Measurements from ENCODE around the gene PML.
"Not testable (repeated sequence)": the region's sequence is repeated elsewhere in the genome, so short reads cannot be mapped to it uniquely, and the experiment has no call there.

The PML gene

DNA sequence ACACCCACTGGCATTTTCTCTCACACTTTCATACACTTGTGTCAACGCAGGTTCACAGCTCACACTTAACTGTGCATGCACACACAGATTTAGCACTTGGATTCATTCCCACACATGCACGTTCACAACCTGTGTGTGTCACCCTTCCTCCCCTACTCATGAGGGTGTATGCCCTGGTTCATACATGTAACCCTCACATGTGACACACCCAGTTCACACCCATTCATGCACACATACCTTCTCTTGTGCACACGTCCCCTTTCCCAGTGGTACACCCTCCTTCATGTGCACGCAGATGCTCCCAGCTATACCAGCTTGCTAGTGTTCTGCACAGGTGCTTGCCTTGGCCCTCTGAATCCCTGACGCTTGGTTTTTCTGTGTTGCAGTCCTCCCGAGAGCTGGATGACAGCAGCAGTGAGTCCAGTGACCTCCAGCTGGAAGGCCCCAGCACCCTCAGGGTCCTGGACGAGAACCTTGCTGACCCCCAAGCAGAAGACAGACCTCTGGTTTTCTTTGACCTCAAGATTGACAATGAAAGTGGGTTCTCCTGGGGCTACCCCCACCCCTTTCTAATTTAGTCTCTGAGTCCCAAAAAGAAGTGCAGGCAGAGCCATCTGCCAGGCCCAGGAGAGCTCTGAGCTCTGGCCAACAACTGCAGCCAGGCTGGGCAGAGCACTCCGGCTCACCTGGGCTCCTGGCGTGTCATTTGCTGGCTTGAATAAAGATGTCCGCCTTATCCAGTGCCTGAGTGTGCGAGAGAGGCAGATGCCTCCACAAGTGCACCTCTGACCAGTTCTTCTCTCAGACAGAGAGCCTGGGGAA is 48.3 kb downstream of the PML start:
- DNase-seq = no peak

DNA sequence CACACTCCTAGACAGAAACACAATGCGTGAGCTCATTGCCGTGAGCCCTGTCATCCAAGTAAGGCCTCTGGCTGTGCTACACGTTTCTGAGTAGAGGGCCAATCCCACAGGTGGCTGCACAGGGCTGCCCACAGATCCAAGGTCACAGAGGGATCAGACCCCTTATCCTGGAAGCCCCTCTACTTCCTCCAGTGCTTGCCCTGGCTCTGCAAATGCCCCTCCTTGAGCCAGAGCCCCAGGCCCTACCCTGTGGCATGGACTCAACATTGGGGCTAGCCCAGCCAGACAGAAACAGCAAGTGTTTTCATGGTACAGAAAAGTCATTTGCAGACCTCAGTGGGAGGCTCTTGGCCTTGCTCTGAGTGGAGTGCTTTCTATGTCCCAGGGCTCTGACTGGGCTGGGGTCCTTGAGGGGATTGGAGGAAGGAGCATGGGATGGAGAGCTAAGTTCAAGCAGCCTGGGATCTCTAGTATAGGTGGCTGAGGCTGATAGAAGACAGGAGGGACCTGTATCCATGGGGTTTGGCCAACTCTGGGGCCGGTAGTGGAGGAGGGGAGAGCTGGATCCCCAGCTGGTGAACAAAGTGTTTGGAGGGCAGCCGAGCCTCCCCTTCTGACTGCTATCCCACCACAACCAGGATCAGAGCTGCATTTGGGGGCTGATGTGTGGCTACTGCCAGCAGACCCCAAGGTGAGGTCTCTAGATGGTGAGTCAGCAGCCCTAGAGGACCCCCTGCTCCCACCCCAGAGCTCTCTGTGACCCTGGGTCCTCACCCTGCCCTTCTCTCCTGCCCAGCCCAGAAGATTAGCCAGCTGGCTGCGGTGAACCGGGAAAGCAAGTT is 49.1 kb downstream of the PML start:
- DNase-seq = no peak

DNA sequence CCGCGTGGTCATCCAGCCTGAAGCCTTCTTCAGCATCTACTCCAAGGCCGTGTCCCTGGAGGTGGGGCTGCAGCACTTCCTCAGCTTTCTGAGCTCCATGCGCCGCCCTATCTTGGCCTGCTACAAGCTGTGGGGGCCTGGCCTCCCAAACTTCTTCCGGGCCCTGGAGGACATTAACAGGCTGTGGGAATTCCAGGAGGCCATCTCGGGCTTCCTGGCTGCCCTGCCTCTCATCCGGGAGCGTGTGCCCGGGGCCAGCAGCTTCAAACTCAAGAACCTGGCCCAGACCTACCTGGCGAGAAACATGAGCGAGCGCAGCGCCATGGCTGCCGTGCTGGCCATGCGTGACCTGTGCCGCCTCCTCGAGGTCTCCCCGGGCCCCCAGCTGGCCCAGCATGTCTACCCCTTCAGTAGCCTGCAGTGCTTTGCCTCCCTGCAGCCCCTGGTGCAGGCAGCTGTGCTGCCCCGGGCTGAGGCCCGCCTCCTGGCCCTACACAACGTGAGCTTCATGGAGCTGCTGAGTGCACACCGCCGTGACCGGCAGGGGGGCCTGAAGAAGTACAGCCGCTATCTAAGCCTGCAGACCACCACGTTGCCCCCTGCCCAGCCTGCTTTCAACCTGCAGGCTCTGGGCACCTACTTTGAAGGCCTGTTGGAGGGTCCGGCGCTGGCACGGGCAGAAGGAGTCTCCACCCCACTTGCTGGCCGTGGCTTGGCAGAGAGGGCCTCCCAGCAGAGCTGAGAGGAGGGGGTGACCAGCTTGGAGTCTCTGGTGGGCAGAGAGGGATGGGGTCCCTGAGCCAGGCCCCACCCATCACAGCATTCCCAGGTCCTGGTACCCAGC is 50.0 kb downstream of the PML start:
- DNase-seq = no peak

- no peak for DNase-seq
Measured at GRCh38 chr15:74045184-74045583, 50.7 kb downstream of the PML start.

DNA sequence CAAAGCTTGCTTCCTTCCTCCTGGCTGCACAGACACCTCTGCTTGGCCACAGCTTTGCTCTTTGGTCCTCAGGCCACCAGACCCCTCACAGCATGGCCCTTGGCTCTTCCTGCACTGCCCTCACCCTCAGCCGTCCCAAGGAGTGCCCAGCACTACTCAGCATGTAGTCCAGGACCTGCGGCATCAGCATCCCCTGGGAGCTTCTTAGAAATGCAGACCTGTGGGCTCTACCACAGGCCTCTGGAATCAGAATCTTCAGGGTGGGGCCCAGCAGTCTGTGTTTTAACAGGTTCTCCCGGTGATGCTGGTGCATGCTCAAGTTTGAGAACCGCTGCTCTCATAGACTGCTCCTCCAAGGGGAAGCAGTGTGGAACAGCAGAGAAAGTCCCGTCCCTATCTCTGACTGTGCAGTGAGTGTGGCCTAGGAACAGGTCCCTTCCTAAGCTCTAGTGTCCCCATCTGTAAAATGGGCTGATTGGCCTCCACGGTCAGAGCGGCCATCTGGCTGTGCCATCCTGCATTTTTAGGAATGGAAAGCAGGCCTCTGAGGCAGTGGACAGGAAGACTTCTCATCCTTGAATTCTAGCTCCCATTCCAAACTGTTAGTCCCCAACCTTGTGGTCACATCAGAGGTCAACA is 51.2 kb downstream of the PML start:
- DNase-seq = no peak

DNA sequence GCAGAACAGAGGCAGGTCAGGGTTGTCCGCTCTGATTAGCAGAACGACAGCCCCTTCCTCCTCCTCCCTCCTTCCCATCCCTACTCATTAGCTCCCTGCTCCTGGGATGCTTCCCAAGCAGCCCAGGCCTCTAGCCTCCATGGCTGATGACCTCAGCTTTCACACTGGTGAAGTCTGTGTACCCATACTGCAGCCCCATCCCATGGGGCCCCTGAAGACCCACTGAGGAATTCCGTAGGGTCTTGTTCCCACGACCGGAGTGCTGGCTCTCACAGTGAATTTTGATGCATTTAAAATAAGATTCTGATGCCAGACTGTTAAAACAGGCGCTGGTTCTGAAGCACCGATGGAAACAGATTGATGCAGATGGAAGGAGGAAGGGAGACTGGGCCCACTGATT is 51.8 kb downstream of the PML start:
- no peak for DNase-seq

- no peak for DNase-seq
Measured at GRCh38 chr15:74050127-74050526, 55.6 kb downstream of the PML start.

GRCh38 chr15:74050556-74051234 is 56.2 kb downstream of the PML start:
- no peak for DNase-seq

GRCh38 chr15:74052271-74053260 is 58.0 kb downstream of the PML start:
- not testable (repeated sequence) for DNase-seq

DNA sequence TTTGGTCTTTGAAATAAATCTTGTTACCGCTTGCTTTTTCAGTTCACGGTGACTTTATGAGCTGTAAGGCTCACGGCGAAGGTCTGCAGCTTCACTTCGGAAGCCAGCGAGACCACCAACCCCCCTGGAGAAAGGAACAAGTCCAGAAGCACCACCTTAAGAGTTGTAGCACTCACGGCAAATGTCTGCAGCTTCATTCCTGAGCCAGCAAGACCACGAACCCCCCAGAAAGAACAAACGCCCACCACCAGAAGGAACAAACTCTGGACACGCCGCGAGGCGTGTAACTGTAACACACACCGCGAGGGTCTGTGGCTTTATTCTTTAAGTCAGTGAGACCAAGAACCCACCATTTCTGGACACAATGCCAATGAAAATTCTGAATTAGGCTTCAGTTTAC is 59.0 kb downstream of the PML start:
- no peak for DNase-seq

GRCh38 chr15:74053941-74054529 is 59.5 kb downstream of the PML start:
- peak; percentile 62 to 66 for DNase-seq

GRCh38 chr15:74055804-74056203 is 61.3 kb downstream of the PML start:
- no peak for DNase-seq

DNA sequence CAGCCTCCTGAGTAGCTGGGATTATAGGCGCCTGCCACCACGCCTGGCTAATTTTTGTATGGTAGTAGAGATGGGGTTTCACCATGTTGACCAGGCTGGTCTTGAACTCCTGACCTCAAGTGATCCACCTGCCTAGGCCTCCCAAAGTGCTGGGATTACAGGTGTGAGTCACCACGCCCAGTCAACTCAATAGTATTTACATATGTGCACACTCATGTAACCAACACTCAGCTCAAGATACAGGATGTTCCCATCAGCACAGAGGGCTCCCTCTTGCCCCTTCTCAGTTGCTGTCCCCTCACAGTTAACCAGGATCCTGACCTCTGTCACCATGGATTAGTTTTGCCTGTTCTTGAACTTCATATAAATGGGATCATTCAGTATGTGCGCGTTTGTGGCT is 61.8 kb downstream of the PML start:
- DNase-seq = not testable (repeated sequence)

DNA sequence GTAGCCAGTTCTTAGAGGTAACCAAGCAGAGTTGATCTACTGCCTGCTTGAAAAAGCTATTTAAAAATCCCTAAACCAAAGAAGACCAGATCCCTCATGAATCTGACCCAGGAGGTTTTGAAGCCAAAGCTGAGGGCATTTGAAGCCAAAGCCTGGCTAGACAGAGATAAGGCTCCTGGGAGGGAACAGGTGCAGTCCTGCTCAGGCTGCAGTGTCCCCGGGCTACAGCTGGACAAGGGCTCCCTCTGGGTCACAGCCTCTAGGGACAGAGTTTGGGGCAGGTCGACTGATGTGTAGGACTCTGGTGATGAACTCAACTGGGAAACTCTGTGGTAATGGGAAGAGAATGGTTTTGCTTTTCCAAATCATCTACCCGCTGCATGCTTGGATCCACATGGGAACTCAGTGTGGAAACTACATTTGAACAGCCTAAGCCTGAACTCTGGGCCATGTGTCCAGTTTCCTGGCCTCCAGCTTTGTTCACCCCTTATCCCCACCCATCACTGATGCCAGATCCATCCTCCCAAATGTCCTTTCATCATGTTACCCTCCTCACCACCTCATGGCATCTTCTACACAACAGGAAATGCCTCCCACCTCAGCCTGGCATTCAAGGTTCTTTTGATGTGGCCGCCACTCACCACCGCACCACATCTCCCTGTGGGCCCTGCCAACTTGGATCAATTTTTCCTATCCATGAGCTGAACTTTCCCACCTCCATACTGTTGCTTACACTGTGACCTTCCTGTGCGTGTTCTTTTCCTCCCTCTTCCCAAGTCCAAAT is 64.7 kb downstream of the PML start:
- DNase-seq = not testable (repeated sequence)

GRCh38 chr15:74060251-74060650 is 65.7 kb downstream of the PML start:
- DNase-seq = no peak

DNA sequence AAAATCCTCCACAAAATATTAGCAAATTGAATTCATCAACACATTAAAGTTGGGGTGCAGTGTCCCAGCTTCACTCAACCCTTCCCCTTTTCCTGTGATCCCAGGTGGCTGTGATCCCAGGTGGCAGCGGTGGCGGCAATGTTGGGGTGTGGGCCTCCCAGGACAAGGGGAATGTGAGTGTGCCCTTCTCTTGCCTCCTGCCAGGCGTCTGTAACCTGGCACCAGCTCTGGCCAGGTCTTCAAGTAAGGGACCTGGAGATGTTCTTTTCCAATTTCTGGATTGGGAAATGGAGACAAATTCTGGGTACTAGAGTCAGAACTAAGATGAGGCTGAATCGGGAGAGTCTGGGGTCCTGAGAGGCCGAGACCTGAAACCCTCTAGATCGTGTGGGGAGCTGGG is 67.7 kb downstream of the PML start:
- DNase-seq = no peak

- DNase-seq = no peak
Measured at GRCh38 chr15:74062671-74063070, 68.2 kb downstream of the PML start.

DNA sequence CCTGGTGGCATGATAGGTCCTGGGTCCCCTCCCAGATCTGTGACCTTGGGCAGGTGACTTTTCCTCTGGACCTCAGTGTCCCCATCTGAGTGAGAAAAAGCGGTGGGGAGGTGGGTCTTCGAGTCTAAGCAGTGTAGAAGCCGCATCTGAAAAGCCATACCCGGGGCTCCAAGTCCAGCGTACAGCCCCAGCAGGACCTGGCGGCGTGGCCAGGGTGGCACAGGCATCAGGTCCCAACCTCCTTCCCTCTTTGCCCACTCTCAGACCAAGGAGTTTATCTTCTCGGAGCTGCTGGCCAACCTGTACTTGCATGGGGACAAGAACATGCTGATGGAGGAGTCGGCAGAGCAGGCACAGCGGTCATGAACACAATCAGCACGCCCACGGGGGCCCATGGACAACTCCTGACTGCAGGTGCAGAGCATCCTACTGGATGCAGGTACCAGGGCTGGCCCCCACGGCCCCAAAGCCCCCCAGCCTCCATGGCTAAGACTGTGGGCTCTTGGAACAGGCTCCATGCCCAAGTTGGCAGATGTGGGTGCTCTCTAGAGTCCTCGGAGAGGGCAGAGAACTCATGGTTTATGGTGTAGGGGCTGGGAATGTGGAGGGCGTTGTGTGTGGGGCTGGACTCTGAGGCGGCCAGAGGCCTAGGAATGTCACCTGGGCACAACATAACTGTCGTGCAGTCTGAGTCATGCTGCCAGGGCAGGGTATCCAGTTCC is 69.1 kb downstream of the PML start:
- DNase-seq = not testable (repeated sequence)

GRCh38 chr15:74064183-74064582 is 69.7 kb downstream of the PML start:
- DNase-seq = not testable (repeated sequence)

All from Kasumi-1 (cell line).